ENCODE measurements around the gene BPTF. TPM values are rescaled to one million over a fixed set of nuclear protein-coding genes. Genes with fewer than 3 reads are reported as not detected.

Gene BPTF
- total and polyA plus RNA-seq, 2 of the 8 experiments (the other 6 are each of a cell fraction or from before 2014, with no cell fraction given) = 107 to 228 TPM

GRCh38 chr17:67836205-67836987, 11.1 kb downstream of the BPTF start:
- ChIA-PET CTCF (ENCODE audit: partially characterized antibody) (interaction anchor here (1.3 kb wide), 1 partner anchor 36 kb away, joined by 3 read pairs; no protein-coding TSS in a partner anchor), POLR2A (ENCODE audit: partially characterized antibody) (no interaction called here)
- H4K5ac ChIP-seq (ENCODE audit: insufficient read length, low read depth, low read length) = no peak overlapping the region
- H3K79me1 ChIP-seq (ENCODE audit: low read depth, low read length) = peaks cover 4% of the 10 kb centered on the region
- no peak overlapping the region for H2BK20ac ChIP-seq (ENCODE audit: low read length)
- peaks cover 37 to 100% of the 10 kb centered on the region in 2 experiments for H3K79me2 ChIP-seq (ENCODE audit: control insufficient read depth in 1 of 2, insufficient read depth in 2 of 2, low read length in 2 of 2)
- 0 out of 8 replicates have a peak, but pooled peaks cover 0 to 2% (median 0%) of the 10 kb centered on the region in 4 experiments for H3K36me3 ChIP-seq (ENCODE audit: control insufficient read depth in 2 of 4, insufficient read depth in 4 of 4, low read length in 3 of 4)
- no peak overlapping the region; a peak in 1 of 7 replicates for H3K9ac ChIP-seq (replicated peaks in 1 of 4; ENCODE audit: extremely low read depth in 1 of 4, low read depth in 3 of 4, low read length in 3 of 4)
- H2AK5ac ChIP-seq (ENCODE audit: low read depth, low read length) = no peak overlapping the region
- H3K23me2 ChIP-seq (ENCODE audit: low read depth, low read length) = no peaks in the 10 kb centered on the region
- no peak overlapping the region for H3K18ac ChIP-seq (ENCODE audit: extremely low read depth, low read length)
- H3K27ac ChIP-seq (ENCODE audit: low read depth, low read length) = no peak overlapping the region
- H3K4me2 ChIP-seq (ENCODE audit: insufficient read depth in 1 of 2, low read depth in 2 of 2, low read length in 2 of 2) = no peak overlapping the region
- no peak overlapping the region for H3K56ac ChIP-seq (replicated peaks; ENCODE audit: insufficient read length, low read depth, low read length)
- no peak overlapping the region for H3K4ac ChIP-seq (replicated peaks; ENCODE audit: insufficient read length, low read depth, low read length)
- H2BK5ac ChIP-seq (ENCODE audit: low read depth, low read length) = no peak overlapping the region
- H3K23ac ChIP-seq (ENCODE audit: insufficient read length) = no peak overlapping the region
- H3K9me3 ChIP-seq (ENCODE audit: insufficient read depth in 2 of 2, low read depth in 1 of 2, low read length in 1 of 2) = no peaks in the 10 kb centered on the region; a peak in 1 of 4 replicates
- no peak for DNase-seq (ENCODE audit: low read depth in 1 of 2, low spot score in 2 of 2)
- FAIRE-seq = no peak
- no peak overlapping the region for H2BK15ac ChIP-seq (ENCODE audit: low read length)
- no peak overlapping the region for H2BK12ac ChIP-seq (ENCODE audit: low read depth, low read length)
- H4K8ac ChIP-seq (ENCODE audit: extremely low read depth, insufficient read depth, low read length) = no peak overlapping the region
- H3K4me3 ChIP-seq (ENCODE audit: extremely low read depth in 1 of 4, insufficient read depth in 2 of 4, low read depth in 3 of 4, low read length in 4 of 4) = no peak overlapping the region
- no peaks in the 10 kb centered on the region for H3K27me3 ChIP-seq (replicated peaks in 1 of 4; ENCODE audit: control insufficient read depth in 3 of 4, extremely low read depth in 1 of 4, insufficient read depth in 3 of 4, low read length in 3 of 4)
- H2AFZ ChIP-seq (ENCODE audit: low read length) = no peak overlapping the region
- no peak overlapping the region for H4K91ac ChIP-seq (replicated peaks; ENCODE audit: insufficient read length, low read length)
- no peak overlapping the region for H3K14ac ChIP-seq (ENCODE audit: insufficient read length)
- peaks cover 0 to 2% (median 0%) of the 10 kb centered on the region in 4 experiments; a peak in 3 of 7 replicates for H3K4me1 ChIP-seq (replicated peaks in 1 of 4; ENCODE audit: control insufficient read depth in 3 of 4, insufficient read depth in 4 of 4, low read length in 3 of 4)
- whole genome bisulfite sequencing, 2 experiments (ENCODE audit: extremely low coverage in 1 of 2, insufficient coverage in 1 of 2, insufficient read length in 1 of 2, insufficient replicate concordance in 2 of 2, low coverage in 1 of 2, low lambda C conversion rate in 2 of 2, missing lambda C conversion rate in 1 of 2) = 81% methylated on average over 4 of the region's 4 CpGs; no CpG with 5 or more reads in 1 of the 2 experiments
- no peak overlapping the region for H2BK120ac ChIP-seq (replicated peaks; ENCODE audit: low read depth, low read length)
- H4K20me1 ChIP-seq (replicated peaks in 1 of 2; ENCODE audit: control insufficient read depth in 1 of 2, insufficient read depth in 2 of 2, low read length in 2 of 2) = peaks cover 16 to 19% of the 10 kb centered on the region in 2 experiments
- TF ChIP-seq RXRA (IDR thresholded peaks at IDR 0.05; ENCODE audit: insufficient read depth, low read depth, low read length) (no peak), ATF3 (IDR thresholded peaks at IDR 0.05; ENCODE audit: insufficient read depth, low read depth, low read length) (no peak), EZH2 (IDR thresholded peaks at IDR 0.05; ENCODE audit: low read depth, low read length, severe bottlenecking) (no peak), CHD1 (IDR thresholded peaks at IDR 0.05; ENCODE audit: low read depth, low read length) (no peak), EGR1 (IDR thresholded peaks at IDR 0.05; ENCODE audit: borderline replicate concordance, low read depth, low read length) (no peak), SIN3A (conservative IDR thresholded peaks at IDR 0.05 in 1 of 2, IDR thresholded peaks at IDR 0.05 in 1 of 2; ENCODE audit: low read depth in 1 of 2, low read length in 2 of 2) (no peak), BCL11A (IDR thresholded peaks at IDR 0.05; ENCODE audit: low read depth in 2 of 2, low read length in 2 of 2) (no peak), CTBP2 (IDR thresholded peaks at IDR 0.05; ENCODE audit: borderline replicate concordance, insufficient read depth, insufficient read length, low read length) (no peak), CREB1 (IDR thresholded peaks at IDR 0.05) (no peak), SIRT6 (IDR thresholded peaks at IDR 0.05; ENCODE audit: low read length) (no peak), TAF1 (IDR thresholded peaks at IDR 0.05; ENCODE audit: low read depth, low read length) (no peak), MAFK (IDR thresholded peaks at IDR 0.05; ENCODE audit: low read depth, low read length) (no peak)
